Pancreas (tissue), 10 donors: Measurements from ENCODE around the gene CDKAL1. TPM values are rescaled to one million over a fixed set of nuclear protein-coding genes. Genes with fewer than 3 reads are reported as not detected.

Experiments used
- ATAC-seq, 4 donors: fragments of 200-7000 bp; cut with Tn5 transposase; one replicate each; pipeline versions ENCODE4 v1.8.0 to v1.9.1; 2020; ENCODE audit warnings: mild to moderate bottlenecking in 4 of 4, moderate library complexity in 4 of 4
- DNase-seq, 6 donors: peaks; one replicate each; pipeline ENCODE4 v3.0.0-alpha.2; 2020
- FAIRE-seq: peaks from 2 replicates; lab custom pipeline; 2012; peaks lifted over from hg19 to GRCh38; lab: Jason Lieb, UNC
- H3K27ac ChIP-seq, 4 donors: fragments of 200-600 bp; sonication (generic); 1 replicate in 3 of 4; 2 replicates in 1 of 4; pipeline versions ENCODE4 v1.5.0 to v1.8.0; 2020
- H3K27me3 ChIP-seq, 4 donors: fragments of 200-600 bp; one replicate each; pipeline ENCODE4 v1.8.0; 2021
- H3K36me3 ChIP-seq, 3 donors: fragments of 200-600 bp; sonication (generic) in 1 of 3; one replicate each; pipeline versions ENCODE4 v1.5.0 to v1.8.0; 2020 to 2021
- H3K4me1 ChIP-seq, 3 donors: fragments of 200-600 bp; one replicate each; pipeline ENCODE4 v1.8.0; 2021
- H3K4me3 ChIP-seq, 4 donors: fragments of 200-600 bp; sonication (generic) in 2 of 4; one replicate each; pipeline versions ENCODE4 v1.5.0 to v1.8.0; 2020 to 2021
- H3K9me3 ChIP-seq, 4 donors: fragments of 200-600 bp; one replicate each; pipeline ENCODE4 v1.8.0; 2021
- WGBS, 2 donors: extraction: QIAGEN DNeasy Blood & Tissue Kit; methylation state at CpG; one replicate each; pipeline ENCODE4 v1.1.7; 2013; 5-methylcytosine and 5-hydroxymethylcytosine counted together
- intact Hi-C, 3 donors: fragments of 100-400 bp; cut with DNase I; formaldehyde crosslinking; loops; one replicate each; pipeline versions ENCODE4 v1.11.1 to v1.14.2; 2022
- polyA plus RNA-seq, 2 donors: library from polyadenylated mRNA; stranded (reverse); fragments of 200-250 nt; gene quantifications; one replicate each; pipeline ENCODE4 v1.2.3, GENCODE V29; 2013
- total RNA-seq, 6 donors: library from RNA; stranded (reverse); fragmentation: NEBNext Ultra II Directional in 4 of 6; extraction: Animal tissue kit (Norgen Biotek cat#: 25700) in 4 of 6; gene quantifications; one replicate each; pipeline versions ENCODE4 v1.2.1 to v1.2.4, GENCODE V29; 2021 to 2023
- TF ChIP-seq, protein P1 (sequence below), 4 donors: fragments of 200-600 bp; sonication (generic) in 3 of 4; IDR thresholded peaks; one replicate each; pipeline versions ENCODE4 v1.5.0 to v1.8.0; 2021; ENCODE audit warnings: antibody characterized with exemption in 4 of 4
- donor health status: healthy with polysubstance abuse.
- donor health status: DM: no; HTN: no; CAD: no; lungs with moderate emphysema.
- donor health status: DM: no; HTN: no; CAD: no.
- donor health status: control.
- donor health status: control.
- donor health status: Bipolar disorder and iron deficiency.
- donor health status: DM: yes; HTN: yes; CAD: no.
- donor health status: DM: no; HTN: no; CAD: no.
- donor health status: DM: no; HTN: no; CAD: no.
- donor health status: DM: yes; HTN: yes; CAD: no.

The CDKAL1 gene
- total and polyA plus RNA-seq, 8 donors, result 3.3 to 11.7 (median 8.2) TPM

DNA sequence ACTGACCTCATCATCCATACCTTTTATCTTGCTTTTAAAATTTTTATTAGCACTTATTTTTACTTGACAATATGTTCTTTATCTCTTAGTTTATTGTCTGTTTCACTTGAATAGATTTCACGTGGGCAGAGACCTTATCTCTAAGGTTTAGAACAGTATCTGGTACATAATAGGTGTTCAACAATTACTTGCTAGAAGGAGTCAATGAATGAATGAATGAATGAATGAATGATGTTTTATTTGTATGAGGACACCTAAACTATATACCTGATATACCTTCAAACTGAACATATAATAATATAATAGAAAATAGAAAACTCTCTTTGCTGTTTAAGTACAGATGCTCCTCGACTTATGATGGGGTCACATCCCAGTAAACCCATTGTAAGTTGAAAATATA, 412.6 kb downstream of the CDKAL1 start:
- 88 to 91% methylated on average over 2 of the region's 2 CpGs for WGBS, 2 donors
- Histone ChIP-seq H3K27me3 (no peaks in the 10 kb centered on the region), H3K4me3 (no peak overlapping the region), H3K27ac (no peak overlapping the region), H3K4me1 (no peaks in the 10 kb centered on the region), H3K9me3 (no peaks in the 10 kb centered on the region), H3K36me3 (no peaks in the 10 kb centered on the region)
- TF ChIP-seq, protein P1, sequence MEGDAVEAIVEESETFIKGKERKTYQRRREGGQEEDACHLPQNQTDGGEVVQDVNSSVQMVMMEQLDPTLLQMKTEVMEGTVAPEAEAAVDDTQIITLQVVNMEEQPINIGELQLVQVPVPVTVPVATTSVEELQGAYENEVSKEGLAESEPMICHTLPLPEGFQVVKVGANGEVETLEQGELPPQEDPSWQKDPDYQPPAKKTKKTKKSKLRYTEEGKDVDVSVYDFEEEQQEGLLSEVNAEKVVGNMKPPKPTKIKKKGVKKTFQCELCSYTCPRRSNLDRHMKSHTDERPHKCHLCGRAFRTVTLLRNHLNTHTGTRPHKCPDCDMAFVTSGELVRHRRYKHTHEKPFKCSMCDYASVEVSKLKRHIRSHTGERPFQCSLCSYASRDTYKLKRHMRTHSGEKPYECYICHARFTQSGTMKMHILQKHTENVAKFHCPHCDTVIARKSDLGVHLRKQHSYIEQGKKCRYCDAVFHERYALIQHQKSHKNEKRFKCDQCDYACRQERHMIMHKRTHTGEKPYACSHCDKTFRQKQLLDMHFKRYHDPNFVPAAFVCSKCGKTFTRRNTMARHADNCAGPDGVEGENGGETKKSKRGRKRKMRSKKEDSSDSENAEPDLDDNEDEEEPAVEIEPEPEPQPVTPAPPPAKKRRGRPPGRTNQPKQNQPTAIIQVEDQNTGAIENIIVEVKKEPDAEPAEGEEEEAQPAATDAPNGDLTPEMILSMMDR (IDR thresholded peaks at IDR 0.05), result no peak
- no peak for FAIRE-seq
- intact Hi-C loops, result no loop called here
- no peak for ATAC-seq
- no peak for DNase-seq

DNA sequence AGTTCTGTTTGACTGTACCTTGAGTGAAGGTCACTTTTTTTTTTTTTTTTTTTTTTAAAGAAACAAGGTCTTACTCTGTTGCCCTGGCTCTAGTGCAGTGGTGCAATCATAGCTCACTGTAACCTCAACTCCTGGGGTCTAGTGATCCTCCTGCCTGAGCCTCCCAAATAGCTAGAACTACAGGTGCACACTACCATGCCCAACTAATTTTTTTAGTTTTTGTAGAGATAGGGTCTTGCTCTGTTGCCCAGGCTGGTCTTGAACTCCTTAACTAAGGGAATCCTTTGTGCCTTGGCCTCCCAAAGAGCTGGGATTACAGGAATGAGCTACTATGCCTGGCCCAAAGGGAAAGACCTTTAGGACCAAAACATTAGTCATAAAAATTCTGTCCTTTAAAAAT, 413.7 kb downstream of the CDKAL1 start:
- Histone ChIP-seq H3K27ac (no peak overlapping the region), H3K27me3 (no peaks in the 10 kb centered on the region), H3K4me1 (no peaks in the 10 kb centered on the region), H3K36me3 (no peaks in the 10 kb centered on the region), H3K4me3 (no peak overlapping the region), H3K9me3 (no peaks in the 10 kb centered on the region)
- ATAC-seq (no peak), DNase-seq (no peak), FAIRE-seq (no peak)
- TF ChIP-seq, protein P1 (IDR thresholded peaks at IDR 0.05), result no peak
- intact Hi-C loops, result no loop called here

DNA sequence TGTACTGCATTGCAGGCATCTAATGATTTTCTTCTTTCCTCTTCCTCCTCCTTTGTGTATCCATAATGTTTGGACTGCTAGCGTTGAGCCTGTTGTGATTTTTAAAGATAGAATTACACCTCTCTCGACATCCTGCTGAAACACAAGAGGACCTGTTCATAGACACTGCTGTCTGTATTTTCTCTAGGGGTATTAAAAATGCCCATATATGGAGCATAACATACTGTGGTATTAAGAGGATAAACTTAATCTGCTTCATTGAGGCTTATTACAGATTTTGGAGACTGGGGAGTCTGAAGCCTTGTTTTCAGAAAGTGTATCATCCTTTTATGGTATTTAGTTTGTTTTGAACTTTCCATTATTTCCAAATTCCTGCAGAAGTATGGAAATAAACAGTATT, 414.3 kb downstream of the CDKAL1 start:
- Histone ChIP-seq H3K4me1 (no peaks in the 10 kb centered on the region), H3K36me3 (no peaks in the 10 kb centered on the region), H3K27ac (no peak overlapping the region), H3K27me3 (no peaks in the 10 kb centered on the region), H3K4me3 (no peak overlapping the region), H3K9me3 (no peaks in the 10 kb centered on the region)
- 67 to 78% methylated on average over 2 of the region's 2 CpGs for WGBS, 2 donors
- DNase-seq, result no peak
- ATAC-seq, result no peak
- no peak for FAIRE-seq
- intact Hi-C loops, result no loop called here
- TF ChIP-seq, protein P1 (IDR thresholded peaks at IDR 0.05), result no peak

DNA sequence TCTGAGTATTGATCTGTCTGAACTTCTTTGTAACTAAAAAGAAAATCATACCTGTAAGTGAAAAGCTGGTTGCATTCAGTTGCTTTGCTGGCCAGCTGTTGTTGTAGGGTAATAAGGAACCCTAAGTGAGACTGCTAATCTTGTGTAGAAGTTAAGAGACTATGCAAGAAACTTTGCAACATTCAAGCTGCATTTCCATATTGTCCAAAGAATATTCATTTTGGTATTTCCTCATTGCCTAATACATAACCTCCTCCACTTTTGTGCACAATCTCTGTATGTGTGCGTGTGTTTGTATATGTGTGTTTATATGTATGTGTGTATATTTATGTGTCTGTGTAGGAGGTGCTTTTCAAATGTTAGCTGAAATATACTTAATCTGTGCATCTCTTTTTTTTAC, 414.9 kb downstream of the CDKAL1 start:
- no peak for FAIRE-seq
- no peak for DNase-seq
- Histone ChIP-seq H3K36me3 (no peaks in the 10 kb centered on the region), H3K4me1 (no peaks in the 10 kb centered on the region), H3K27ac (no peak overlapping the region), H3K27me3 (no peaks in the 10 kb centered on the region), H3K9me3 (no peaks in the 10 kb centered on the region), H3K4me3 (no peak overlapping the region)
- WGBS, 2 donors, result 97 to 100% methylated on average over 1 of the region's 1 CpG
- no peak for ATAC-seq
- TF ChIP-seq, protein P1 (IDR thresholded peaks at IDR 0.05), result no peak
- intact Hi-C loops, result no loop called here

DNA sequence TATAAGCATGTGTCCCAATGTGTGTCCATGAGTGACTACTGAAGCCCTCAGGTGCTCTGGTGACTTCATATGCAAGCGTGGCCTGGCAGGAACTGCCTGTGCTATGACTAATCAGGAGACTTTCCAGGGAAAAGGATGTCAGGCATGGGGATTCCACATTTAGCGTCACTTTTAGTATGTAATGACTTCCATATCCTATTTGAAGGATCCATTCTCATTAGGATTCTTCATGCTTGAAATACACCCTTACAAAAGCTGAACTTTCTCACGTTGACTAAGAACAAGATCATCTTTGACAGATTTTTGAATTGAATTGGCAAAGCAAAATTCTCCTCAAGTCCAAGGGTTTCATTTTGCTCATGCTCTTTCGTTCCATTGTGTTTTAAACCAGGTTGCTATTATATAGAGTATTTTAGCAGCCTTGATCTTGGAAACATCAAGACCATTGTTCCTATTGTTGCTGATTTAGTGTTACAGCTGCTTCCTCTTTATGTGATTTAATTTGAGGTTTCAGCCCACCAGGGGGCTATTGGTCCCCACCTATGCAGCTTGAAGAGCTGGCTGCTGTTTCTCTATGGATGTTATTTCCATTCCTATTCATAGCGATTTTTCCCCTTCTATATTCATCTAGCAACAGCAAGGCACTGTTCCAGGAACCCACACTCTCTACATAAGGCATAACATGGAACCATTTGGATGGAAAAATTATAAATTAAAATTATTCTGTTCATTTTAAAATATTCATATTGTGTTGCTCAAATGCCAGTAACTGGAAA, 418.6 kb downstream of the CDKAL1 start:
- 87 to 90% methylated on average over 5 of the region's 5 CpGs for WGBS, 2 donors
- no peak for DNase-seq
- Histone ChIP-seq H3K4me1 (no peaks in the 10 kb centered on the region), H3K27me3 (no peaks in the 10 kb centered on the region), H3K36me3 (no peaks in the 10 kb centered on the region), H3K27ac (no peak overlapping the region), H3K9me3 (no peaks in the 10 kb centered on the region), H3K4me3 (no peak overlapping the region)
- ATAC-seq, result peak in 2 of 4 donors; percentile 30 to 47
- TF ChIP-seq, protein P1 (IDR thresholded peaks at IDR 0.05), result no peak
- no peak for FAIRE-seq
- intact Hi-C loops, result no loop called here
